ENCODE measurements around the gene ELAVL2.

DNA sequence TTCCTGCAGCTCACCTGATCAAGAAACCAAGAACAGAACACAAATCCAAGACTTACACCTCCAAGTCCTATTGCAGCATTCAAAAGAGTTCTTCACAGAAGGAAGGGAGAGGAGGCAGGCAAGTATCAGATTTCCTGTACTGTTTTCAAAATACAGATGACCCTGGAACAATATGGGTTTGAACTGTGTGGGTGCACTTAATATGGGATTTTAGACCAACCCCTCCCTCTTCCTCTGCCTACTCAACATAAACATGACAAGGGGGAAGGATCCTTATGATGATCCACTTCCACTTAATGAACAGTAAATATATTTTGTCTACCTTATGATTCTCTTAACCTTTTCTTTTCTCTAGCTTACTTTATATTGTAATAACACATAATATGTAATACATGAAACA, 104.6 kb downstream of the ELAVL2 start:
- no peak for TF ChIP-seq POLR2A (IDR thresholded peaks at IDR 0.05)
- TF ChIP-seq, protein P1, sequence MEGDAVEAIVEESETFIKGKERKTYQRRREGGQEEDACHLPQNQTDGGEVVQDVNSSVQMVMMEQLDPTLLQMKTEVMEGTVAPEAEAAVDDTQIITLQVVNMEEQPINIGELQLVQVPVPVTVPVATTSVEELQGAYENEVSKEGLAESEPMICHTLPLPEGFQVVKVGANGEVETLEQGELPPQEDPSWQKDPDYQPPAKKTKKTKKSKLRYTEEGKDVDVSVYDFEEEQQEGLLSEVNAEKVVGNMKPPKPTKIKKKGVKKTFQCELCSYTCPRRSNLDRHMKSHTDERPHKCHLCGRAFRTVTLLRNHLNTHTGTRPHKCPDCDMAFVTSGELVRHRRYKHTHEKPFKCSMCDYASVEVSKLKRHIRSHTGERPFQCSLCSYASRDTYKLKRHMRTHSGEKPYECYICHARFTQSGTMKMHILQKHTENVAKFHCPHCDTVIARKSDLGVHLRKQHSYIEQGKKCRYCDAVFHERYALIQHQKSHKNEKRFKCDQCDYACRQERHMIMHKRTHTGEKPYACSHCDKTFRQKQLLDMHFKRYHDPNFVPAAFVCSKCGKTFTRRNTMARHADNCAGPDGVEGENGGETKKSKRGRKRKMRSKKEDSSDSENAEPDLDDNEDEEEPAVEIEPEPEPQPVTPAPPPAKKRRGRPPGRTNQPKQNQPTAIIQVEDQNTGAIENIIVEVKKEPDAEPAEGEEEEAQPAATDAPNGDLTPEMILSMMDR (IDR thresholded peaks at IDR 0.05), result no peak
